ENCODE measurements around the gene PCBP3. TPM values are rescaled to one million over a fixed set of nuclear protein-coding genes. Genes with fewer than 3 reads are reported as not detected.

PCBP3 gene
- total and polyA plus RNA-seq, 2 of the 8 experiments (the other 6 are each of a cell fraction or from before 2014, with no cell fraction given) = 3.5 to 6.3 TPM

GRCh38 chr21:45897191-45898027, 253.9 kb downstream of the PCBP3 start:
- ChIA-PET CTCF (ENCODE audit: partially characterized antibody) (no interaction called here), POLR2A (ENCODE audit: partially characterized antibody) (no interaction called here)
- Histone ChIP-seq H2BK20ac (ENCODE audit: low read length) (no peak overlapping the region), H4K91ac (replicated peaks; ENCODE audit: insufficient read length, low read length) (no peak overlapping the region), H2BK12ac (ENCODE audit: low read depth, low read length) (no peak overlapping the region), H3K9me3 (ENCODE audit: insufficient read depth in 2 of 2, low read depth in 1 of 2, low read length in 1 of 2) (no peaks in the 10 kb centered on the region), H3K79me2 (ENCODE audit: control insufficient read depth in 1 of 2, insufficient read depth in 2 of 2, low read length in 2 of 2) (no peaks in the 10 kb centered on the region), H3K9ac (replicated peaks in 1 of 4; ENCODE audit: extremely low read depth in 1 of 4, low read depth in 3 of 4, low read length in 3 of 4) (no peak overlapping the region), H3K27ac (ENCODE audit: low read depth, low read length) (no peak overlapping the region), H3K79me1 (ENCODE audit: low read depth, low read length) (no peaks in the 10 kb centered on the region), H2AK5ac (ENCODE audit: low read depth, low read length) (no peak overlapping the region), H3K23ac (ENCODE audit: insufficient read length) (no peak overlapping the region), H2BK15ac (ENCODE audit: low read length) (no peak overlapping the region), H3K27me3 (replicated peaks in 1 of 4; ENCODE audit: control insufficient read depth in 3 of 4, extremely low read depth in 1 of 4, insufficient read depth in 3 of 4, low read length in 3 of 4) (0 out of 7 replicates have a peak, but pooled peaks cover 0 to 2% (median 0%) of the 10 kb centered on the region in 4 experiments), H3K56ac (replicated peaks; ENCODE audit: insufficient read length, low read depth, low read length) (no peak overlapping the region), H3K23me2 (ENCODE audit: low read depth, low read length) (no peaks in the 10 kb centered on the region), H3K4me1 (replicated peaks in 1 of 4; ENCODE audit: control insufficient read depth in 3 of 4, insufficient read depth in 4 of 4, low read length in 3 of 4) (peaks cover 0 to 8% (median 2%) of the 10 kb centered on the region in 4 experiments; a peak in 2 of 7 replicates), H3K4ac (replicated peaks; ENCODE audit: insufficient read length, low read depth, low read length) (no peak overlapping the region), H3K4me3 (ENCODE audit: extremely low read depth in 1 of 4, insufficient read depth in 2 of 4, low read depth in 3 of 4, low read length in 4 of 4) (no peak overlapping the region), H4K5ac (ENCODE audit: insufficient read length, low read depth, low read length) (no peak overlapping the region), H3K14ac (ENCODE audit: insufficient read length) (no peak overlapping the region), H3K36me3 (ENCODE audit: control insufficient read depth in 2 of 4, insufficient read depth in 4 of 4, low read length in 3 of 4) (no peaks in the 10 kb centered on the region), H4K20me1 (replicated peaks in 1 of 2; ENCODE audit: control insufficient read depth in 1 of 2, insufficient read depth in 2 of 2, low read length in 2 of 2) (peaks cover 2 to 3% of the 10 kb centered on the region in 2 experiments), H3K4me2 (ENCODE audit: insufficient read depth in 1 of 2, low read depth in 2 of 2, low read length in 2 of 2) (no peak overlapping the region), H2AFZ (ENCODE audit: low read length) (no peak overlapping the region), H4K8ac (ENCODE audit: extremely low read depth, insufficient read depth, low read length) (no peak overlapping the region), H2BK5ac (ENCODE audit: low read depth, low read length) (no peak overlapping the region), H2BK120ac (replicated peaks; ENCODE audit: low read depth, low read length) (no peak overlapping the region), H3K18ac (ENCODE audit: extremely low read depth, low read length) (no peak overlapping the region)
- DNase-seq (ENCODE audit: low read depth in 1 of 2, low spot score in 2 of 2) = no peak
- FAIRE-seq = no peak
- 96% methylated on average over 22 of the region's 25 CpGs; no CpG with 5 or more reads in 1 of the 2 experiments for WGBS, 2 experiments (ENCODE audit: extremely low coverage in 1 of 2, insufficient coverage in 1 of 2, insufficient read length in 1 of 2, insufficient replicate concordance in 2 of 2, low coverage in 1 of 2, low lambda C conversion rate in 2 of 2, missing lambda C conversion rate in 1 of 2)
- TF ChIP-seq TAF7 (optimal IDR thresholded peaks at IDR 0.05; ENCODE audit: borderline replicate concordance, low read depth, low read length) = no peak
- no peak for TF ChIP-seq MAX (IDR thresholded peaks at IDR 0.05)
- no peak for TF ChIP-seq TBP (IDR thresholded peaks at IDR 0.05; ENCODE audit: low read depth, low read length)
- TF ChIP-seq TEAD4 (IDR thresholded peaks at IDR 0.05; ENCODE audit: low read depth, low read length) = no peak
- TF ChIP-seq POU5F1 (IDR thresholded peaks at IDR 0.05; ENCODE audit: low read depth, low read length) = no peak
- TF ChIP-seq CTBP2 (IDR thresholded peaks at IDR 0.05; ENCODE audit: borderline replicate concordance, insufficient read depth, insufficient read length, low read length) = no peak
- no peak for TF ChIP-seq RXRA (IDR thresholded peaks at IDR 0.05; ENCODE audit: insufficient read depth, low read depth, low read length)
- no peak for TF ChIP-seq YY1 (IDR thresholded peaks at IDR 0.05; ENCODE audit: low read depth, low read length)
- no peak for TF ChIP-seq EZH2 (IDR thresholded peaks at IDR 0.05; ENCODE audit: low read depth, low read length, severe bottlenecking)
- no peak for TF ChIP-seq CREB1 (IDR thresholded peaks at IDR 0.05)
- no peak for TF ChIP-seq CHD2 (IDR thresholded peaks at IDR 0.05; ENCODE audit: low read length)
- no peak for TF ChIP-seq SP2 (IDR thresholded peaks at IDR 0.05; ENCODE audit: low read length)
